GM10248 (cell line): ENCODE measurements around the gene FNDC3B.

Experiments used
- CTCF ChIA-PET: fragments of 300-600 bp; sonication (Branson Sonifier 250); formaldehyde crosslinking; extraction: SDS; loops from one replicate; lab custom pipeline; 2021; ENCODE audit warnings: antibody characterized with exemption; lab: Yijun Ruan, JAX
- POLR2A ChIA-PET: fragments of 350-650 bp; sonication (Branson Sonifier 250); formaldehyde crosslinking; extraction: SDS; loops from one replicate; lab custom pipeline; 2020; ENCODE audit warnings: antibody characterized with exemption; lab: Yijun Ruan, JAX
- DNase-seq: peaks from one replicate; pipeline ENCODE4 v3.0.0; 2012; ENCODE audit errors: extremely low spot score
- TF ChIP-seq, protein P1 (sequence below): IDR thresholded peaks from 2 replicates; pipeline ENCODE4 v1.5.1; 2012; ENCODE audit warnings: mild to moderate bottlenecking, low read depth; ENCODE audit errors: extremely low read depth, missing control alignments, control extremely low read depth

Gene FNDC3B

DNA sequence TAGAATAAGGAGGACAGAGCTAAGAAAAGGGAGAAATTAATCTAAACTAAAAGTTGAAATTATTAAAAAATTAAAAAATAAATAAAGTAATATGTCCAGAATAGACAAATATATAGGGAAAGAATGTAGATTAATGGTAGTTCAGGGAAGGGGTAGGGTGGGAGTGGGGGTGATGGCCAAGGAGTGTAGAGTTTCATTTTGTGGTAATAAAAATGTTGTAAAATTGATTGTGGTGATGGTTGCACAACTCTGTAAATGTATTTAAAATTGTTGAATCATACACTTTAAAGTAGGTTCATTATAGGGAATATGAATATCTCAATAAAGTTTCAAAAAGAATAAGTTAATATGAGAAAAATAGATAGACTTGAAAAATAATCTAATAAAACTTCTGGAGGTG, 21.0 kb upstream of the FNDC3B start:
- TF ChIP-seq, protein P1, sequence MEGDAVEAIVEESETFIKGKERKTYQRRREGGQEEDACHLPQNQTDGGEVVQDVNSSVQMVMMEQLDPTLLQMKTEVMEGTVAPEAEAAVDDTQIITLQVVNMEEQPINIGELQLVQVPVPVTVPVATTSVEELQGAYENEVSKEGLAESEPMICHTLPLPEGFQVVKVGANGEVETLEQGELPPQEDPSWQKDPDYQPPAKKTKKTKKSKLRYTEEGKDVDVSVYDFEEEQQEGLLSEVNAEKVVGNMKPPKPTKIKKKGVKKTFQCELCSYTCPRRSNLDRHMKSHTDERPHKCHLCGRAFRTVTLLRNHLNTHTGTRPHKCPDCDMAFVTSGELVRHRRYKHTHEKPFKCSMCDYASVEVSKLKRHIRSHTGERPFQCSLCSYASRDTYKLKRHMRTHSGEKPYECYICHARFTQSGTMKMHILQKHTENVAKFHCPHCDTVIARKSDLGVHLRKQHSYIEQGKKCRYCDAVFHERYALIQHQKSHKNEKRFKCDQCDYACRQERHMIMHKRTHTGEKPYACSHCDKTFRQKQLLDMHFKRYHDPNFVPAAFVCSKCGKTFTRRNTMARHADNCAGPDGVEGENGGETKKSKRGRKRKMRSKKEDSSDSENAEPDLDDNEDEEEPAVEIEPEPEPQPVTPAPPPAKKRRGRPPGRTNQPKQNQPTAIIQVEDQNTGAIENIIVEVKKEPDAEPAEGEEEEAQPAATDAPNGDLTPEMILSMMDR = no peak
- POLR2A ChIA-PET = interaction anchor here (0.6 kb wide), 1 partner anchor 149 kb away, joined by 3 read pairs; no protein-coding TSS in a partner anchor
- CTCF ChIA-PET = interaction anchor here (0.6 to 1.3 kb wide), 2 partner anchors 11 to 121 kb away, joined by 3 to 4 read pairs; no protein-coding TSS in a partner anchor
- no peak for DNase-seq

DNA sequence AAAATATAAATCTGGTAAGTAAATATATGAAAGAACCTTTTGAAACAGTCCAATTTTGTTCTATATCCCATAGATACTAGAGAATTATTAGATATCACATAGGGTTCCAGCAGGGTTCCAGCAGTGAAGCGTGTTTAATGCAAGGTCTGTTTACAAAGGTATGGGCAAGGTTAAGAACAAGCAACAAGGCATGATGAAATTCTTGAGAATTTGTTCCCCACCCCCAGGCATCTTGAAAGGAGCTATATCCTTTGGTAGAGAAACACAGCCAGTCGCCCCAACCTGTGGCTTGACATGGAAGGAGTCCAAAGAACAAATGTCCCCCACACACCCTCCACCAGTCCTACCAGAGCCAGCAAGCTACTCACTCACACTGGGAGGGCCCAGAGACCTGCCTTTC, 18.6 kb upstream of the FNDC3B start:
- TF ChIP-seq, protein P1 = no peak
- ChIA-PET CTCF (no interaction called here), POLR2A (no interaction called here)
- no peak for DNase-seq

DNA sequence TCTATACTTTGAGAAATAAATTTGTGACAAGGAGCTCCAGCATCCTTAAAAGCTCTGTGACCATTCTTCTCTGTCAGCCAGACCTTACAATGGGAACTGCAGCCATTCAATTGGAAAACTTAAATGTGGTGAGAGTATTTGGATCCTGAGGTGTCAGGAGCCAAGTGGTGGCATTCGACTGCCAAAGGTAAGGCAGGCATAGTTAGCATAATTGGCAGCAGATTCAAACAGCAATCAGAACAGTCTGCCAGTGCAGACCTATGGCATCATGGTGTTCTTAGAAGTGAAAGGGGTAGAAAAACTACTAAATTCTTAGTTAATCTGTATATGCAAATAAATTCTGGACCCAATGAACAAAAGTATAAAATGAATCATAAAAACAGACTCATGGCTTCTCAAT, 18.2 kb upstream of the FNDC3B start:
- ChIA-PET CTCF (interaction anchor here (1.3 kb wide), 1 partner anchor 8 kb away, joined by 4 read pairs; no protein-coding TSS in a partner anchor), POLR2A (no interaction called here)
- no peak for DNase-seq
- TF ChIP-seq, protein P1 = no peak

DNA sequence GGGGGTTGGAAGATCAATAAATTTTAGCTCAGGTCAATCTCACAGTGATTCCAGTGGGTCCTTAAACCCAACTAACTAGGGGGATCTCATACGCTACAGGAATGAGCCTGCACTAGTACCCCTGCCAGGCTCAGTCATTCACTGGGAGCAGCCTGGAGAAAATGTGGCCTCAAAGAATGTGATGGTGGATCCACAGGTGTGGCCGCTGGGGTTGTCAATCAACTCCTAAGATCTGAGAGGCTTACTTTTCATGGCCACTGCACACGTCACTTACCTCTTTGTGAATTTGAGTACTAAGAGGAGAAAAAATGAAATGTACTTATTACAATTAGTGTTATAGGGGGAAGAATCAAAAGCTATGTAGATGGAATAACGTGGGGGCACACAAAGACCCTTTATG, 17.5 kb upstream of the FNDC3B start:
- TF ChIP-seq, protein P1 = no peak
- POLR2A ChIA-PET = no interaction called here
- DNase-seq = no peak
- CTCF ChIA-PET = interaction anchor here (1.3 kb wide), 1 partner anchor 9 kb away, joined by 4 read pairs; no protein-coding TSS in a partner anchor

DNA sequence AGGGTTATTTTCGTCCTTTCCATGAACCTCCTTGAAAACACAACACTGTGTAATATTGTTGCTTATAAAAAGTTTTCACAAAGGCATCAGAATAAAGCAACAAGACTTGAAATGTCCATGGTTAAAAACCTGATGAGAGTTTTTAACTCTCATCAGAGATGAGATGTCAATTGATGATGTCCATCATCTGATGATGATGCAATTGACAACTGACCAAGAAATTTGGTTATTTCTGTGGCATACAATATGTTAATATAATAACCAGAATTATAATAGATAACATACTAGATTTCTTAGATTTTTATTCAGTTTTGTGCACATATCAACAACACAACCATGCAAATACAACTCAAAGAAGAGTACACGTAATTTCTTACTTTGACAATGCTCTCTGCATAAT, 15.5 kb upstream of the FNDC3B start:
- ChIA-PET POLR2A (no interaction called here), CTCF (no interaction called here)
- TF ChIP-seq, protein P1 = no peak
- DNase-seq = no peak

DNA sequence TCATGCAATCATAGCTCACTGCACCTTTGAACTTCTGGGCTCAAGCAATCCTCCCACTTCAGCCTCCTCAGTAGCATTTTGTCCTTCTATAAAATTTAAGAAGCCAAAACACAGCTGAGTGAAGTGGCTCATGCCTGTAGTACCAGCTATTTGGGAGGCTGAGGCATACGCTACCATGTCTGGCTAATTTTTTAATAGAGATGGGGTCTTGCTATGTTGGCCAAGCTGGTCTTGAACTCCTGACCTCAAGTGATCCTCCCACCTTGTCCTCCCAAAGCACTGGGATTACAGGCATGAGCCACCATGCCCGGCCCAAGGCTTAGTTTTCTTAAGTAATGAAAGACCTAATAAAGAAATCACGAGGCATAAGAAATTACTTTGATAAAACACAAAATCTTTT, 14.7 kb upstream of the FNDC3B start:
- TF ChIP-seq, protein P1 = no peak
- POLR2A ChIA-PET = no interaction called here

More for the DNA sequence above, 14.7 kb upstream of the FNDC3B start:
- CTCF ChIA-PET = no interaction called here
- no peak for DNase-seq
